ENCODE measurements around the gene DLGAP1.

GRCh38 chr18:3920832-3921231 is 534.3 kb downstream of the DLGAP1 start:
- TF ChIP-seq CTCF (IDR thresholded peaks at IDR 0.05), result no peak
- no peak for TF ChIP-seq POLR2AphosphoS5 (IDR thresholded peaks at IDR 0.05)
